T-helper 2 cell treated with Interferon-gamma antibody and Interleukin-4, amounts not matched to agents 100 ng/mL and 5 ng/mL, for 36 hours (primary cell): ENCODE measurements around the gene BCOR. TPM values are rescaled to one million over a fixed set of nuclear protein-coding genes. Genes with fewer than 3 reads are reported as not detected.

Source experiments
- intact Hi-C: fragments of 100-400 bp; cut with micrococcal nuclease; formaldehyde crosslinking; loops from one replicate; pipeline ENCODE4 v1.15.1; 2023
- total RNA-seq: library from RNA; stranded (reverse); gene quantifications from 2 replicates; pipeline ENCODE4 v1.2.3, GENCODE V29; 2022

Gene BCOR
- total RNA-seq, 1 donor from 2014 or later: 57.1 TPM

GRCh38 chrX:40007131-40007755 lies 90.5 kb downstream of the BCOR start:
- intact Hi-C loops: loop anchor here (10.0 kb wide), 1 partner anchor 258 kb away; no protein-coding TSS in a partner anchor

GRCh38 chrX:40006106-40007017 lies 91.4 kb downstream of the BCOR start:
- intact Hi-C loops: loop anchor here (10.0 kb wide), 1 partner anchor 258 kb away; no protein-coding TSS in a partner anchor

GRCh38 chrX:40005292-40006011 lies 92.3 kb downstream of the BCOR start:
- intact Hi-C loops: loop anchor here (10.0 kb wide), 1 partner anchor 259 kb away; no protein-coding TSS in a partner anchor

- intact Hi-C loops: loop anchor here (10.0 kb wide), 1 partner anchor 260 kb away; no protein-coding TSS in a partner anchor
These were observed 92.9 kb downstream of the BCOR start for GRCh38 chrX:40004921-40005291.

- intact Hi-C loops: loop anchor here (10.0 kb wide), 1 partner anchor 261 kb away; no protein-coding TSS in a partner anchor
These were observed 93.6 kb downstream of the BCOR start for GRCh38 chrX:40004246-40004535.

GRCh38 chrX:40003428-40004245 lies 94.1 kb downstream of the BCOR start:
- intact Hi-C loops: loop anchor here (10.0 kb wide), 1 partner anchor 261 kb away; no protein-coding TSS in a partner anchor

GRCh38 chrX:40003071-40003427 lies 94.7 kb downstream of the BCOR start:
- intact Hi-C loops: loop anchor here (10.0 kb wide), 1 partner anchor 262 kb away; no protein-coding TSS in a partner anchor
